HepG2 (cell line): Measurements from ENCODE around the gene FCMR. TPM values are rescaled to one million over a fixed set of nuclear protein-coding genes. Genes with fewer than 3 reads are reported as not detected.

Experiments
- ATAC-seq: fragments of 200-7000 bp; cut with Tn5 transposase; 3 replicates; pipeline ENCODE4 v1.9.1; 2020; ENCODE audit warnings: mild to moderate bottlenecking, moderate library complexity
- BruUV-seq: library from RNA; stranded (reverse); fragments of 400-500 nt; replicated peaks from 2 replicates; lab custom pipeline; 2021; lab: Mats Ljungman, UMichigan
- CTCF ChIA-PET: fragments of 300-600 bp; formaldehyde crosslinking; extraction: SDS; loops from one replicate; lab custom pipeline; 2021; ENCODE audit warnings: low total read pairs, inconsistent platforms, low intra/inter-chr PET ratio; lab: Yijun Ruan, JAX
- POLR2A ChIA-PET: fragments of 350-600 bp; sonication (Branson Sonifier 250); formaldehyde crosslinking; loops from one replicate; lab custom pipeline; 2020; ENCODE audit warnings: antibody characterized with exemption, inconsistent platforms; lab: Yijun Ruan, JAX
- DNase-seq: peaks from one replicate; pipeline ENCODE4 v3.0.0-alpha.2; 2015; ENCODE audit warnings: low spot score
- FAIRE-seq: peaks from 3 replicates; lab custom pipeline; 2011; peaks lifted over from hg19 to GRCh38; lab: Jason Lieb, UNC
- H2AFZ ChIP-seq: one replicate; pipeline ENCODE4 v1.6.1; 2011; ENCODE audit warnings: low read length, inconsistent platforms
- H3K27ac ChIP-seq: fragments of 300-600 bp; 3 replicates; pipeline ENCODE4 v1.8.0; 2011; ENCODE audit warnings: mixed run types, mild to moderate bottlenecking, mixed read lengths, low read length, inconsistent platforms; ENCODE audit not compliant: insufficient read depth; ENCODE audit errors: extremely low read length
- H3K27me3 ChIP-seq, 2 experiments: fragments of 200-600 bp in 1 of 2; 2 replicates in 1 of 2; 3 replicates in 1 of 2; pipeline versions ENCODE4 v1.6.0 to v1.8.0; 2011; ENCODE audit warnings: low read length in 2 of 2, mild to moderate bottlenecking in 2 of 2, moderate library complexity in 2 of 2, inconsistent platforms in 1 of 2; ENCODE audit not compliant: insufficient read depth in 2 of 2, control insufficient read depth in 1 of 2
- H3K36me3 ChIP-seq, 2 experiments: fragments of 200-600 bp in 1 of 2; replicated peaks in 1 of 2; 2 replicates in 1 of 2; 3 replicates in 1 of 2; pipeline versions ENCODE4 v1.5.1 to v1.8.0; 2011; ENCODE audit warnings: low read length in 2 of 2, inconsistent platforms in 1 of 2; ENCODE audit not compliant: insufficient read depth in 2 of 2, control insufficient read depth in 1 of 2
- H3K4me1 ChIP-seq: 2 replicates; pipeline ENCODE4 v1.5.1; 2012; ENCODE audit warnings: low read length, inconsistent platforms; ENCODE audit not compliant: insufficient read depth
- H3K4me2 ChIP-seq: 2 replicates; pipeline ENCODE4 v1.6.0; 2011; ENCODE audit warnings: low read depth, low read length, inconsistent platforms
- H3K4me3 ChIP-seq, 3 experiments: fragments of 200-600 bp in 1 of 3; sonication (generic), shearing (Covaris generic) in 1 of 3; replicated peaks in 1 of 3; 2 replicates each; pipeline ENCODE4 v1.5.1; 2011 to 2016; ENCODE audit warnings: low read length in 3 of 3, inconsistent platforms in 2 of 3, low read depth in 2 of 3, mild to moderate bottlenecking in 2 of 3, control low read depth in 1 of 3, mixed read lengths in 1 of 3; ENCODE audit not compliant: insufficient read depth in 1 of 3
- H3K79me2 ChIP-seq: one replicate; pipeline ENCODE4 v1.6.1; 2011; ENCODE audit warnings: low read length, inconsistent platforms; ENCODE audit not compliant: insufficient read depth
- H3K9ac ChIP-seq: 2 replicates; pipeline ENCODE4 v1.6.0; 2011; ENCODE audit warnings: mild to moderate bottlenecking, low read depth, low read length, inconsistent platforms; ENCODE audit not compliant: insufficient read depth
- H3K9me3 ChIP-seq: 2 replicates; pipeline ENCODE4 v1.5.1; 2012; ENCODE audit warnings: mild to moderate bottlenecking, low read length
- H4K20me1 ChIP-seq: 2 replicates; pipeline ENCODE4 v1.6.0; 2011; ENCODE audit warnings: inconsistent platforms, mild to moderate bottlenecking, low read length, moderate library complexity; ENCODE audit not compliant: insufficient read depth
- ADNP ChIP-seq: sonication (generic); formaldehyde crosslinking; IDR thresholded peaks from 2 replicates; pipeline ENCODE4 v1.4.0; 2020; ENCODE audit warnings: missing genetic modification reagents
- ATF7-NPFF ChIP-seq: sonication (generic); formaldehyde crosslinking; IDR thresholded peaks from 2 replicates; pipeline ENCODE4 v1.8.1; 2023; ENCODE audit warnings: mild to moderate bottlenecking, low read depth, missing genetic modification reagents, moderate library complexity
- CAMTA2 ChIP-seq: sonication (generic); formaldehyde crosslinking; IDR thresholded peaks from 2 replicates; pipeline ENCODE4 v1.4.0; 2020; ENCODE audit warnings: mild to moderate bottlenecking, missing genetic modification reagents, borderline replicate concordance
- HMGXB3 ChIP-seq: sonication (generic); formaldehyde crosslinking; IDR thresholded peaks from 2 replicates; pipeline ENCODE4 v1.4.0; 2020; ENCODE audit warnings: missing genetic modification reagents, borderline replicate concordance
- HOXA7 ChIP-seq: sonication (generic); formaldehyde crosslinking; IDR thresholded peaks from 2 replicates; pipeline ENCODE4 v1.8.1; 2022; ENCODE audit warnings: mild to moderate bottlenecking, missing genetic modification reagents, moderate library complexity
- JDP2 ChIP-seq: sonication (generic); formaldehyde crosslinking; IDR thresholded peaks from 2 replicates; pipeline ENCODE4 v1.8.1; 2022; ENCODE audit warnings: missing genetic modification reagents, borderline replicate concordance
- PRPF4 ChIP-seq: fragments of 200-400 bp; formaldehyde crosslinking; IDR thresholded peaks from 2 replicates; pipeline ENCODE4 v1.6.1; 2016; ENCODE audit warnings: low read length, low read depth; ENCODE audit not compliant: poor library complexity, severe bottlenecking
- SMAD9 ChIP-seq: sonication (generic); formaldehyde crosslinking; IDR thresholded peaks from 2 replicates; pipeline ENCODE4 v1.5.1; 2020; ENCODE audit warnings: mild to moderate bottlenecking, missing genetic modification reagents
- U2AF2 ChIP-seq: fragments of 200-400 bp; formaldehyde crosslinking; IDR thresholded peaks from 2 replicates; pipeline ENCODE4 v1.6.1; 2017; ENCODE audit warnings: low read depth, mild to moderate bottlenecking, low read length
- ZNF343 ChIP-seq: sonication (generic); formaldehyde crosslinking; IDR thresholded peaks from 2 replicates; pipeline ENCODE4 v1.4.0; 2020; ENCODE audit warnings: mild to moderate bottlenecking, missing genetic modification reagents
- ZNF382 ChIP-seq: sonication (generic); formaldehyde crosslinking; IDR thresholded peaks from 2 replicates; pipeline ENCODE4 v1.5.0; 2020; ENCODE audit warnings: missing genetic modification reagents, mild to moderate bottlenecking, borderline replicate concordance
- ZNF557 ChIP-seq: sonication (generic); formaldehyde crosslinking; IDR thresholded peaks from 2 replicates; pipeline ENCODE4 v1.4.0; 2020; ENCODE audit warnings: missing genetic modification reagents
- ZNF562 ChIP-seq: sonication (generic); formaldehyde crosslinking; IDR thresholded peaks from 2 replicates; pipeline ENCODE4 v1.8.0; 2022; ENCODE audit warnings: missing genetic modification reagents, borderline replicate concordance
- ZNF616 ChIP-seq: sonication (generic); formaldehyde crosslinking; IDR thresholded peaks from 2 replicates; pipeline ENCODE4 v1.5.0; 2020; ENCODE audit warnings: low read depth, mild to moderate bottlenecking, missing genetic modification reagents
- WGBS: methylation state at CpG from one replicate; pipeline ENCODE4 v1.1.6; 2017; ENCODE audit warnings: low lambda C conversion rate; 5-methylcytosine and 5-hydroxymethylcytosine counted together
- in situ Hi-C: cut with HindIII; loops from 2 replicates; pipeline ENCODE4 v1.10.0; 2017; ENCODE audit warnings: low pct_unique_long_range_greater_than_20kb; ENCODE audit not compliant: extremely low pct_ligation_motif_present
- intact Hi-C: fragments of 100-400 bp; cut with micrococcal nuclease; formaldehyde crosslinking; loops from one replicate; pipeline ENCODE4 v1.10.0; 2022; ENCODE audit not compliant: unreplicated experiment
- polyA plus RNA-seq, 8 experiments: library from polyadenylated mRNA; depleted of rRNA in 3 of 8; stranded (reverse) in 7 of 8; unstranded in 1 of 8; fragments of >200 nt; fragmentation: Illumina TruSeq in 4 of 8; extraction: Trizol in 4 of 8; gene quantifications; 2 replicates each; pipeline versions ENCODE4 v1.2.1 to v1.2.3, GENCODE V29; 2011 to 2016; ENCODE audit warnings: low read depth in 4 of 8, missing spikeins in 1 of 8, mixed read lengths in 1 of 8; ENCODE audit not compliant: insufficient read depth in 1 of 8
- total RNA-seq, 5 experiments: library from RNA; depleted of rRNA; stranded (reverse); fragments of >200 nt; fragmentation: Illumina TruSeq; extraction: Trizol; gene quantifications; 2 replicates each; pipeline ENCODE4 v1.2.3, GENCODE V29; 2016; ENCODE audit warnings: low read depth in 1 of 5
- TF ChIP-seq, protein P1 (sequence below): sonication (generic); formaldehyde crosslinking; IDR thresholded peaks from 2 replicates; pipeline ENCODE4 v1.8.0; 2022; ENCODE audit warnings: missing genetic modification reagents, mild to moderate bottlenecking, borderline replicate concordance
- TF ChIP-seq, protein P2 (sequence below): sonication (generic); formaldehyde crosslinking; IDR thresholded peaks from 2 replicates; pipeline ENCODE4 v1.4.0; 2020; ENCODE audit warnings: missing genetic modification reagents, mild to moderate bottlenecking, borderline replicate concordance
- TF ChIP-seq, protein P3 (sequence below): sonication (generic); formaldehyde crosslinking; IDR thresholded peaks from 2 replicates; pipeline ENCODE4 v1.5.0; 2020; ENCODE audit warnings: missing genetic modification reagents

Gene FCMR
- total and polyA plus RNA-seq, 2 of the 13 experiments (the other 11 are each of a cell fraction or from before 2014, with no cell fraction given), result not detected

DNA sequence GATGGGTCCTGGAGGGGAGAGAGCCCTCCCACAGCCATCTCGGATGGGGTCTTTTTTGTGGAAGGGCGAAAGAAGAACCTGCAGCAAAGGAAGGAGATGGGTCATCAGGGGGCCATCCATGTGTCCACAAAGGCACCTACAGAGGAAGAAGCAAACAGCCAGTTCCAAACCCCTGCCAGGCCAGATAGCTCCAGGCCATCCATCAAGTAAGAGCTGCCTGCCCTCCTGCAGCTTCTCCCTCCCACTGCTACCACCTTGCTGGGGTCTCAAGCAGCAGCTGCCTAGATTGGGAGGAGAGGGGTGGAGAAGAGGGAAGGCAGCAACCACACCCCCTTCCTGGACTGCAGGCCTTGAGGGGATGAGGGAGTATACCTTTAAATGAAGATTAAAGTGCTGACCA is 44.0 kb upstream of the FCMR start:
- CTCF ChIA-PET, result no interaction called here
- Histone ChIP-seq H3K79me2 (no peaks in the 10 kb centered on the region), H3K27me3 (peaks cover 0 to 20% of the 10 kb centered on the region in 2 experiments; a peak in 2 of 5 replicates), H3K36me3 (no peaks in the 10 kb centered on the region), H3K9ac (no peak overlapping the region), H3K4me3 (no peak overlapping the region), H2AFZ (no peak overlapping the region), H3K9me3 (no peaks in the 10 kb centered on the region), H3K4me1 (peaks cover 27% of the 10 kb centered on the region), H3K27ac (no peak overlapping the region), H4K20me1 (no peaks in the 10 kb centered on the region), H3K4me2 (no peak overlapping the region)
- 31% methylated on average over 2 of the region's 2 CpGs for WGBS
- FAIRE-seq (no peak), DNase-seq (no peak), ATAC-seq (no peak)
- BruUV-seq, result no TSS peak
- in situ Hi-C loops (no loop called here), intact Hi-C loops (loop anchor here (2.0 kb wide), 1 partner anchor 17 kb away; no protein-coding TSS in a partner anchor)
- POLR2A ChIA-PET, result no interaction called here
- TF ChIP-seq ATF7-NPFF (CRISPR knock-in tag) (no peak), HMGXB3 (no peak), PRPF4 (no peak), CAMTA2 (CRISPR knock-in tag) (no peak), ZNF382 (CRISPR knock-in tag) (no peak), ADNP (CRISPR knock-in tag) (no peak), ZNF557 (CRISPR knock-in tag) (no peak), ZNF343 (CRISPR knock-in tag) (no peak), U2AF2 (no peak), ZNF562 (CRISPR knock-in tag) (no peak), JDP2 (no peak), ZNF616 (CRISPR knock-in tag) (no peak), SMAD9 (no peak), HOXA7 (CRISPR knock-in tag) (no peak)
- TF ChIP-seq, protein P1, sequence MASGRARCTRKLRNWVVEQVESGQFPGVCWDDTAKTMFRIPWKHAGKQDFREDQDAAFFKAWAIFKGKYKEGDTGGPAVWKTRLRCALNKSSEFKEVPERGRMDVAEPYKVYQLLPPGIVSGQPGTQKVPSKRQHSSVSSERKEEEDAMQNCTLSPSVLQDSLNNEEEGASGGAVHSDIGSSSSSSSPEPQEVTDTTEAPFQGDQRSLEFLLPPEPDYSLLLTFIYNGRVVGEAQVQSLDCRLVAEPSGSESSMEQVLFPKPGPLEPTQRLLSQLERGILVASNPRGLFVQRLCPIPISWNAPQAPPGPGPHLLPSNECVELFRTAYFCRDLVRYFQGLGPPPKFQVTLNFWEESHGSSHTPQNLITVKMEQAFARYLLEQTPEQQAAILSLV (CRISPR knock-in tag), result no peak
- TF ChIP-seq, protein P2, sequence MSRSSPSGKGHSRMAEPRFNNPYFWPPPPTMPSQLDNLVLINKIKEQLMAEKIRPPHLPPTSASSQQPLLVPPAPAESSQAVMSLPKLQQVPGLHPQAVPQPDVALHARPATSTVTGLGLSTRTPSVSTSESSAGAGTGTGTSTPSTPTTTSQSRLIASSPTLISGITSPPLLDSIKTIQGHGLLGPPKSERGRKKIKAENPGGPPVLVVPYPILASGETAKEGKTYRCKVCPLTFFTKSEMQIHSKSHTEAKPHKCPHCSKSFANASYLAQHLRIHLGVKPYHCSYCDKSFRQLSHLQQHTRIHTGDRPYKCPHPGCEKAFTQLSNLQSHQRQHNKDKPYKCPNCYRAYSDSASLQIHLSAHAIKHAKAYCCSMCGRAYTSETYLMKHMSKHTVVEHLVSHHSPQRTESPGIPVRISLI (CRISPR knock-in tag), result no peak
- TF ChIP-seq, protein P3, sequence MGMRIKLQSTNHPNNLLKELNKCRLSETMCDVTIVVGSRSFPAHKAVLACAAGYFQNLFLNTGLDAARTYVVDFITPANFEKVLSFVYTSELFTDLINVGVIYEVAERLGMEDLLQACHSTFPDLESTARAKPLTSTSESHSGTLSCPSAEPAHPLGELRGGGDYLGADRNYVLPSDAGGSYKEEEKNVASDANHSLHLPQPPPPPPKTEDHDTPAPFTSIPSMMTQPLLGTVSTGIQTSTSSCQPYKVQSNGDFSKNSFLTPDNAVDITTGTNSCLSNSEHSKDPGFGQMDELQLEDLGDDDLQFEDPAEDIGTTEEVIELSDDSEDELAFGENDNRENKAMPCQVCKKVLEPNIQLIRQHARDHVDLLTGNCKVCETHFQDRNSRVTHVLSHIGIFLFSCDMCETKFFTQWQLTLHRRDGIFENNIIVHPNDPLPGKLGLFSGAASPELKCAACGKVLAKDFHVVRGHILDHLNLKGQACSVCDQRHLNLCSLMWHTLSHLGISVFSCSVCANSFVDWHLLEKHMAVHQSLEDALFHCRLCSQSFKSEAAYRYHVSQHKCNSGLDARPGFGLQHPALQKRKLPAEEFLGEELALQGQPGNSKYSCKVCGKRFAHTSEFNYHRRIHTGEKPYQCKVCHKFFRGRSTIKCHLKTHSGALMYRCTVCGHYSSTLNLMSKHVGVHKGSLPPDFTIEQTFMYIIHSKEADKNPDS (CRISPR knock-in tag), result no peak
